GM13977 (cell line): ENCODE data around the gene GRIK4.
"Not testable (repeated sequence)": the region's sequence is repeated elsewhere in the genome, so short reads cannot be mapped to it uniquely, and the experiment has no call there.

ENCODE experiments used
- DNase-seq: peaks from one replicate; pipeline ENCODE4 v3.0.0; 2012; ENCODE audit warnings: low spot score
- CTCF ChIP-seq: IDR thresholded peaks from 2 replicates; pipeline ENCODE4 v1.5.1; 2012; ENCODE audit warnings: mild to moderate bottlenecking, control low read depth; ENCODE audit not compliant: insufficient read depth; ENCODE audit errors: extremely low read depth, missing control alignments
- in situ Hi-C: fragments of 300-500 bp; cut with MboI; formaldehyde crosslinking; loops from one replicate; pipeline ENCODE4 v1.12.0; 2022; ENCODE audit warnings: low sequenced_read_pairs, low pct_unique_long_range_greater_than_20kb, mixed read lengths, inconsistent platforms; ENCODE audit not compliant: unreplicated experiment

The GRIK4 gene

DNA sequence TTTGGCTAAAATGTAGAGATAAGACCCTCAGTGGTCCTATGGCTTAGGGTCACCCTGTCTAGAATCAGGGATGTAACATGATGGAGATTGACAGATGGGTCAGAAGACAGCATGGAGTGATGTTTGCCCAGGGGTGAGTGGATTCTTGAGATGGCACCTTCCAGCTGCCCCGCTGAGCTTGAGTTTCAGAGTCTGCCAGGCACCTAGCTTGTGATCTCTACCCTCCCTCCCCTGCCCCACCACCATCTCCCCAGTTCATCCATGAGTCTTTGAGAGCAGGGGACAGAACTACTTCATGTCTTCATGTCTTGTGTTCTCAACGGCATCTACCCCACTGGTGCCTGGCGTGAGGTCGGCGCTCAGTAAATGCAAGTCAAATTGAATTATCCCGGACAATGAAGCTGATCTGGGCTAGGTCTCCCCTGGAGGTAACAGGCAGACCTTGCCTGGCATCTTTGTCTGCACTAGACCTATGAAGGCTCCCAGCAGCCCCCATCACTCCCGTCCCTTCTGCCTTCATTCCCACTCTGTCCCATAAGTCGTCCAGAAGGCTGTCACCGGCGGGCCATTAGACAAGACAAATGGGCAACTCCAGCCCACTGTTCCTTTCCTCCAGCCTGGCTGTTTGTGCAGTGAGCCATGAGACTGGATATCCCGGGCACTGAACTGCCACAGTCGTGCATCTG is 273.2 kb downstream of the GRIK4 start:
- DNase-seq, result no peak
- no peak for TF ChIP-seq CTCF
- in situ Hi-C loops, result no loop called here

DNA sequence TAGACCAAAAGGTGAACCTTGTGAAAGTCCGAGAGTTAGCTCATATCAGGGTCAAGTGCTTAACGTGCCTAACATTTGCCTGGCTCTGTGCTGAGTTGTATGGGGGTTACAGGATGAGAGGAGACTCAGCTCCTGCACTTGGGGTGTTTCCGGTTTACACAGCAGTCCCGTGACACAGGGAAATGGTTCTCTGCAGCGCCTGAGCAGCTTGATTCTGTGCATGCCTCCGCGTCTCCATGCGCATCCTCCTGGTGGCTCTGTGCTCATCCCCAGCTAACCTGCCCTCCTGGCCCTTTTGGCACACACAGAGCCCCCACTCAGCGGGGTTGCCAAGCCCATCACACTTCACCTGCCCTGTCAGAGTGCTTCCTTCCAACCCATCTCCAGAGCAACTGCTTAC is 274.0 kb downstream of the GRIK4 start:
- in situ Hi-C loops, result no loop called here
- DNase-seq, result no peak
- TF ChIP-seq CTCF, result no peak

DNA sequence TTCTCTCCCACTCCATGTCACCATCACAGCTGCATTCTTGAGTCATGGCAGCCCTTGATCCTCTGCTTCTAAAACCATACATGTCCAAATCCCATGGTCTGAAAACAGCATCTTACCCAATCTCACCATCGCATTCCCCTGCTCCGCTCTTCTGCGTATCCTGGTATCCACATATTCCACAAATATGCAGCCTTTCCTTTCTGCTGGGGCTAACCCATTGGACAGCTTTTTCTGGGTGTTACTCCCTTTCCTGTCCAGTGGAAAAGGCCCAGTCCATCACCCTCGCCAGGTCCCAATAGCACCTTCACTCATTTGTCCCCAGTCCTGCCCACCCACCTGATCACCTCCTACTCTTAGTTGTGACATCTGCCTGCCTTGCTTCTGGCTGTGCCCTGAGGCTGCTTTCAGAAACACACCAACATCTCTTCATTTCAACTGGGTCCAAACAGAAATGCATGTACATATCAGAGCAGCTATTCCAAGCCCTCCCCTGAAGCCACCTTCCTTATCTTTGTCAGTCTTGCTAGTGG is 274.7 kb downstream of the GRIK4 start:
- in situ Hi-C loops, result no loop called here
- TF ChIP-seq CTCF, result no peak
- DNase-seq, result no peak

DNA sequence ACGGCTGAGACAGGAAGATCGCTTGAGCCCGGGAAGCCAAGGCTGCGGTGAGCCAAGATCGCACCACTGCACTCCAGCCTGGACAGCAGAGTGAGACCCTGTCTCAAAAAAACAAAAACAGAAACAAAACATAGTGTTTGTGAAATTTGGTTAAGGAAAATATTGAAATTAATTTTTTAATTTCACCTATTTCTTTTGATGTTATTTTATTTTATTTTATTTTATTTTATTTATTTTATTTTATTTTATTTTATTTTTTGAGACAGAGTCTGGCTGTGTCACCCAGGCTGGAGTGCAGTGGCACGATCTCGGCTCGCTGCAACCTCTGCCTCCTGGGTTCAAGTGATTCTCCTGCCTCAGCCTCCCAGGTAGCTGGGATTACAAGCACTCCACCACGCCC is 275.7 kb downstream of the GRIK4 start:
- in situ Hi-C loops, DNase-seq: not testable (repeated sequence)

DNA sequence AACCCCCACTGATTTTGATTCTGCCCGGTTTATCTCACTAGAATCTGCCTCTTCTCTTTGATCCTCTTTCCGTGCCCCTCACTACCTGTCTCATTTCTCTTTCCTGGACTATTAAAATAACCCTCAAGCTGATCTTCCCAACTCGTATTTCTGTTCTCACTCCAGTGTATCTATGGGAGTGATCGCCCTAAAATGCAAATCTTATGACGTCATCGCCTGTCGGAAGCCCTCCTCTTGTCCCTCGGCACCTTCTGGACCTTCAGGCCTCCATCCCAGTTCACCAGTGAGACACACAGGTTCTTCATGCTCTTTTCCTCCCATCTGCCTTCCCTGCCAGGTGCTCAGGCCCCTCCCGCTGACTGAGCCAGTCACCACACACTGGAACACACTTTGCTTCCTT is 277.8 kb downstream of the GRIK4 start:
- no peak for DNase-seq
- TF ChIP-seq CTCF, result no peak
- in situ Hi-C loops, result no loop called here

GRCh38 chr11:120792306-120792705 is 280.8 kb downstream of the GRIK4 start:
- no peak for TF ChIP-seq CTCF
- no peak for DNase-seq
- in situ Hi-C loops, result no loop called here

DNA sequence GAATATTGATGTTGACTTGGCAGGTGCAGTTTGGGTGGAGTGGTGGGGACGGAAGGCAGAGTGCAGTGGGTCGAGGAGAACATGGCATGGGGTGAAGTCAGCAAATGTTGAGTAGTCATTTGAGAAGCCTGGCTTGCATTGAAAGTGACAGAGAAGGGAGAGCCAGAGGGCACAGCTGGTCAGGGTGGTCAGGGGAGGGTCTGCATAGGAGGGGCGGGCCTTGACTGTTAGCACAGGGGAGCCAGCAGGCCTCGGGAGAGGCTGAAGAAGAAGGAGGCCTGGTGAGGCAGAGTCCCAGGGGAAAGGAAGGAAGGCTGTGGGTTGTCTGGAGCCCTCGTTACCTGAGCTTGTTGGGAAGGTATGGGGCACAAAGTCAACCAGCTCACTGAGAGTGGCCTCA is 281.6 kb downstream of the GRIK4 start:
- TF ChIP-seq CTCF, result no peak
- in situ Hi-C loops, result no loop called here
- DNase-seq, result no peak
